HG03039 (cell line): ENCODE measurements around the gene MC2R.
"Not testable (repeated sequence)": the region's sequence is repeated elsewhere in the genome, so short reads cannot be mapped to it uniquely, and the experiment has no call there.

Source experiments
- ATAC-seq: cut with Tn5 transposase; IDR thresholded peaks from one replicate; pipeline ENCODE4 v1.9.1; 2021; ENCODE audit warnings: mild to moderate bottlenecking, moderate library complexity; ENCODE audit not compliant: unreplicated experiment

Gene MC2R

DNA sequence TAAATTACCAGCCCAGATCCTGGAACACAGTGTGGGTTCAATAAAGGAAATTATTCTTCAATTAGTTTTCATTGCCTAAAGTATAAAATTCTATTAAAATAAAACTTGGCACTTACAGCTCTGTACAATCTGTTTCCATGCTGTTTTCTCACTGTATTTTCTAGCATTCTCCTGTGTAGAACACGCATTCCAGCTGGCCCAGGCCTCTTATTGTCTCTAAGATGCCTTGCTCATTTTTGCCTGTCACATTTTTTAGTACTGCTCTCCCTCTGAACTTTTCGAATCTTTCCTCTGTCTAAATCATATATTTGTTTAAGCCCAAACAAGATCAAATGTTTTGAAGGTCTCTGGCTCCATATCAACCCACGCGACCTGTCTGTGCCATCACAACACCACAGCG, 20.8 kb downstream of the MC2R start:
- ATAC-seq = no peak

DNA sequence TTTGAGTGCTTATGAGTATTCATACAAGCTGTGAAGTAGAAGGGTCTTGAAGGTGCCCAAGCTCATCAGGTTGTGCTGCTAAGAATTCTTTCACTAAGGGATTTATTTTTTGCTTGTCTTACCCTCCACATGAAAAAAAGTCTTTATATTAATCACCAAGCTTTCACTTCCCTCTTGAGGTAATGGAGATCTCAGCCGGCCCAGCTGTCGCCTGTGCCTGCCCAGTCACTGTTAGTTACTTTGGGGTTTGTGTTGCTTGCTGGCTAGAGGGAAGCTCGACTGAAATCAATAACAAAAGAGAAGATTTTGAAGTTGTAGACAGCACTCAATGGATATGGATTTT, 21.9 kb downstream of the MC2R start:
- peak; percentile 97 for ATAC-seq

DNA sequence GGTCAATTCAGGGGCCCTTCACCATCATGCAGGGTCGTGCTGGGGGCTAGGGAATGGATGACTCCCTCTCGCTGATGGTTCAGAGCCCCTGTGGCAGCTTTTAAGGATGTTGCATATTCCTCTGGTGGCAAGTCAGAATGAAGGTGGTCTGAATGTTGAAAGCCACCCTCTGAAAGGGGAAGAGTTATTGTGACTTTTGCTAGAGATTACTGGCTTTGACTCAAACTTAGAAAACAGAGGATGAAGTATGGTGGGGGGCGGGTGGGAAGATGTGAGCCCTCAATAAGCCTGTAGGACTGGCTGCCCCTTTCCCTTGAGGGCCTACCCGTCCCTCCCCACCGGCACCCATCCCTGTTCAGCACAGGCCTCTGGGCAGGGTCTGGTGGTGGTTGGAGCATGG, 23.2 kb downstream of the MC2R start:
- ATAC-seq = no peak

DNA sequence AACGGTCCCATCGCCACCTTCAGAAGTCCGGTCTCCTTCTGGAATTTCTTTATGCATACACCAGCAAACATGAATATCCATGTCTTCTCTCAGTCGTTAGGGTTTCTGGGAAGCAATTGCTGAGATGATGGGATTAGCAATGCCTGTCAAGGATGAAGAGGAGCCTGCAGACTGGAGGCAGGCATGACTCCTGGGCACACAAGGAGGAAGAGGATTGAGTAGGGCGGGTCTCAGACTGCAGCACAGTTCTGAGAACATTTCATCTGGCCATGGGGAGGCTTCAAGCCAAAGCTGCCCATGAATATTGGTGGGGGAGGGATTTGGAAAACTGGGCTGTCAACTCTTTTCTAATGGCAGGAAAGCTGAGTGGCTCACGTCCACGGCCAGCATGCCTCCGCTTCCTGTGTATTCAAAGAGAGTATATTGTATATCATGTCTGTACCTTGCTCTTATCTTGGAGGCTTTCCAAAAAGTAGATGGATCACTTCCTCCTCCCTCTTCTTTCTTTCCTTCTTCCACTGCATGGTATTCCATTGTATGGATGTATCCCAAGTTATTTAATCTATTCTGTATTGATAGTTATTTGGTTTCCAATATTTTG, 24.5 kb downstream of the MC2R start:
- no peak for ATAC-seq

DNA sequence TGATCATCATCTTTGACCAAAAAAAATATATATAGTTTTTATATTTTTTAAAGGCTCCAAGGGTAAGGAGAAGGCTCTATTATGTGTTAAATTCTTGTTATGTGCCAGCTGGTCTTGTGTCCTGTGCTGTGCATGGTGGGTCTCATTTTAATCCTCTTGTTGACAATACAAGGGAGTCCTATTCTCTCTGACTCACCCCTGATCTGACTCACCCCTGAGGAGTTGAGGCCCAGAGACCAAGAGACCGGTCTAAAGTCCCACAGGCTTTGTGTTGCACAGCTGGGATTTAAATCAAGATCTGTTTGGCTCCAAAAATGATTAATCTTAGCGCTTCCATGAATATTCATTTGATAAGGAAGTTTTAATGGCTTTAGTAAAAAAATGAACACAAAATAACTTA, 25.7 kb downstream of the MC2R start:
- no peak for ATAC-seq

DNA sequence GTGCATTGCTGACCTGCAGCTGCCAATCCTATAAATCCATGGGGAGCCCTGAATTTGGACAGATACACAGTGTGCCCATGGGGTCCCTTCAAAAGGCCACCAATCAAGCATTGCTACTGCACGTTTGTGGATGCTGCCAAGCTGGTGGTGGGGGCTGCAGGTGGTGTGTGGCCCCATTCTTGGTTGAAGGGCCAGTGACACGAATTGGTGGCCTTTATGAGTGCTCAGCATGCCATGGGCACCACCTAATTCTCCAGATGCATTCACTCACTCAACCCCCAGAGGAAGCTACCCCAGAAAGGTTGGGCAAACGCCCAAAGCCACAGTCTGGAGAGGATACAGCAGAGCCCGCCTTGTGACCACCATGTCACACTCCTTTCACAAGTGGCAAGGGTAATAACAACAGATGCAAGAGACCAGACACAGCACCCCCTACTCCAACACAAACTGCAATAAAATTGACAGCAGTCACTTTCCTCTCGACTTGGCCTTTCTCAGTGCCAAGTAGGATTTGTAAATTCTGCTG, 27.1 kb downstream of the MC2R start:
- no peak for ATAC-seq

DNA sequence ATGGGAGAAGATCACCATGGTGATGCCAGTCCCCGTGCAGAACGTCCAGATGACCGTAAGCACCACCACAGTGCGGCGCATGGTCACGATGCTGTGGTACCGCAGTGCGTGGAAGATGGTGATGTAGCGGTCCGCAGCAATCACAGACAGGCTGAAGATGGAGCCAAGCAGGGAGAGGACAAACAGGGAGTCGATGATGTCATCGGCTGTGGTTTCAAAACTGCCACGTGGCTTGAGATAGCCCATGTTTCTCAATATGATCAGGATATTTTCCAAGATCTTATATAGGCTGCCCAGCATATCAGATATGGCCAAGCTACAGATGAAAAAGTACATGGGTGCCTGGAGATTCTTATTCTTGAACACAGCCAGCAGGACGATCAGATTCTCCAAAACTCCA, 30.3 kb downstream of the MC2R start:
- no peak for ATAC-seq

DNA sequence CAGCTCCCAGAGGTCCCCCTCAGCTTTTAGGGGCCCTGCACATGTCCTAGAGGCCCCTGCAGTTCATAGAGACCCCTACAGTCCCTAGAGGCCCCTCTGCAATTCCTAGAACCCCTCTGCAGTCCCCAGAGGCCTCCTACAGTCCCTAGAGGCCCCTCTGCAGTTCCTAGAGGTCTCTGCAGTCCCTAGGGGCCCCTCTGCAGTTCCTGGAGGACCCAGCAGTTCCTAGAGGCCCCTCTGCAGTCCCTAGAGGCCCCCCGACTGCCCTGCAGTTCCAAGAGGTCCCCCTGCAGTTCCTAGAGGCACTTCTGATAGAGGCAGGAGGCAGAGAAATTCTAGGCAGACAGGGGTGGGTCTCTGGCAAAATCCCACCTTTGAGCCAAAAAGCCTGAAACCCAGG, 35.4 kb downstream of the MC2R start:
- ATAC-seq = no peak

DNA sequence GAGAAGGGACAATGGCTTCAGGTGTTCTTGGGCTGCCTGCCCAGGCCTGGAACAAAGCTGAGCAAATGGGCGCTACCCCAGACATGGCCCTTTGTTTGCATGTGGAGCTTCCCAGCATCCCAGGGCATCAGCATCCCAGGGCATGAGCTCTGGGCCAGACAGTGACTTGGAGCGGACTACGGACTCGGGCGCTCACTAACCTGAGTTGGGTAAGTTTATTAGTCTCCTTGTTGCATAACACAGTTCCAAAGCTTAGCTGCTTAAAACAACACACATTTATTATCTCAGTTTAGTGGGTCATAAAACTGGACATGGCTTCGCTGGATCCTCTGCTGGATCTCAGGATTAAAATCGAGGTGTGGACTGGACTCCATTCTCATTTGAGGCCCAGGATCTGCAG, 35.8 kb downstream of the MC2R start:
- ATAC-seq = no peak

DNA sequence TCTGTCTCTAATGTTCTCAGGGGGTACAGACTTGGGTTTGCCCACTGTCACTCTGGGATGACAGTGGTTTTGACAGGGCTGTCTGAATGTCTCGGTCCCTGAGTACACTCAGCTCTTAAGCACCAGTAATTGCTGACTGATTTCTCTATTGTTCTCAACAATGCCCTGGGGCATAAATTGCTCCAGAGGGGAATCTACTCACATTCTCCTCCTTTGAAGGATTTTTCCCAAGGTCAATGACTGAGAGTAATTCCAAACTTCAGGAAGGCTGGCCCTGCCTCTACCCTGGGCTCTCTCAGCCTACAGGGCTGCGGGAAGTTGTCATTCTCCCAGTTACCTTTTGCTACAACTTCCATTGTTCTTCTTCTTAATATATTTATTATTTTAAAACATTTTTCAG, 36.5 kb downstream of the MC2R start:
- ATAC-seq = no peak

DNA sequence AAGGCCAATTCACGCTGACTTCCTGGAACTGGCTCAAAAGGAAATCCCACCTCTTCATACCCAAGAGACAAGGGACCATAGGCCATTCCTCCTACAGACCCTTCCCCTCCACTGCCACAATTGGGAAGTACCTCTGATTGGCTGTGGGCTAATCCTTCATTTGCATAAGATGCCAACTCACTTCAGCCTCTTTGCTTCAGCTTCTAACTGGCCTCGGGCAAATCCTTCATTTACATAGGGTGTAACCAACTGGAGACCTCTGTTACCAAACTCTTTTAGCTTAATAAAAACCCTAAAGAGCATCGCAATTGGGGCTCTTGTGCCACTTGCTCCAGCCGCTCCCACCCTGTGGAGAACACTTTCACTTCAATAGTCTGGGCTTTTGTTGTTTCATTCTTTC, 38.2 kb downstream of the MC2R start:
- ATAC-seq = no peak

DNA sequence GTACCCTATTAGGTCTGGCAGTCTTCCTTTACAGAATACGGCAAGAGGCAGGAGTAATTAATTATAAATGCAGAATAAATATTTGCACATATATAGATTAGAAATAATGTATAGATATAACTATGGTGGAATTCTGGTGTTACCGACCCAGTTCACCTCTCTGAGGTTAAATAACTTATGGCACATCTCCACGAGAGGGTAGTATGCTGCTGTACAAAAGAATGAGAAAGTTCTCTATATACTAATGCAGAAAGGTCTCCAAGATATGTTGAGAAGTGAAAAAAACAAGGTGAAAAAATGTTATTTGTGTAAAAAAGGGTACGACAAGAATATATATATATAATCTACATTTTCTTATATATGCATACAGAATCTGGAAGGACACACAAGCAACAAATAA, 40.8 kb downstream of the MC2R start:
- ATAC-seq = no peak

DNA sequence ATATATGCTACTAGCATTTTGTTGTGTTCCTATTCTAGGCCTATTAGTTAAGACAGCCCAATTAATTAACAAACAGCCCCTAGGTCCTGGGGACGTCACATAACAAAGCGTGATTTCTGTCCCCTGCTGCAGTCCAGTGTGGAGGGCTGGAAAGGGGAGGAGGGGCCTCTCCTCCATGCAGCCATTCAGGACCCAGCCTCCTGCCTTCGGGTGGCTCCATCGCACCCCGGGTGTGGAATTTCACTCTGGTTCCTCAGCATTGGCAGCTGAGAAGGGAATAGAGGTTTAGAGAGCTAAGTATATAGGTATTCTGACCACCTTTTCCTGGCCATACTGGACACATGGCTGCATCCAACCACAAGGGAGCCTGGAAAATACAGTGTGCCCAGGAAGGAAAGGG, 42.4 kb downstream of the MC2R start:
- ATAC-seq = no peak

DNA sequence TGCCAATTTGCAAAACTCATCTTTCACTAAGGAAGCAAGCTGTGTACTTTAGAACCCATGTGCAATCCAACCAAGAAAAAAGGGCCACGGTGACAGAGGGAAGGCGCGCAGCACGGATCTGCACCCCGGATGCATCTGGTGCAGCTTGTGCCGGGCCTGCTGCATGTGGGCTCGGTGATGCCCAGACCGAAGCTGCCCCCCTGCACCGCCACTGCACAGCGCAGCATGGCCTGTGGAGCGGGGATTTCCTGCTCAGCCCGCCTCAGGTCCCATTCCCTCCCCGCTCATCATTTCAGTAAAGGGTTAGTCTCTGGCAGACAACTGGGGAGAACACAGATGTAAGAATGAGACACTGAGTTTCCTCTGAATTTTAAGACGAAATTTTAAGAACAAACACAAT, 43.0 kb downstream of the MC2R start:
- no peak for ATAC-seq

DNA sequence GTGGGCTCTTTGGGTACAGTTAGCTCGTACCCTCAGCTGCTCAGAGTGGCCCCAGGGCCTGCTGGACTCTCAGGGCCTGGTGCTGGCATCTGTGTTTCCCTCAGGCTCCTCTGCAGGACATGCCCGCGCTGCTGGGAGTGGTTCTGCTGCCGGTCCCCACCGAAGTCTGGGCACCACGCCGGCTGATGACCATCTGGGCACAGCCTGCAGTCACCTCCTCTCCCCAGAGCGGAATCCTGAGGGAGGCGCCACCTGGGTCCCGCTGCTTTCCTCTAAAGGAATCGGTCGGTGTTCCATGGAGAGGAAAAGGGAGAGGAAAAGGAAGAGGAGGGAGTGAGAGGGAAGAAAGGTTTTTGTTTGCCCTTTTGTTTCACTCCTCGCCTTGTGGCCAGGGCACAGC, 43.6 kb downstream of the MC2R start:
- ATAC-seq = no peak

DNA sequence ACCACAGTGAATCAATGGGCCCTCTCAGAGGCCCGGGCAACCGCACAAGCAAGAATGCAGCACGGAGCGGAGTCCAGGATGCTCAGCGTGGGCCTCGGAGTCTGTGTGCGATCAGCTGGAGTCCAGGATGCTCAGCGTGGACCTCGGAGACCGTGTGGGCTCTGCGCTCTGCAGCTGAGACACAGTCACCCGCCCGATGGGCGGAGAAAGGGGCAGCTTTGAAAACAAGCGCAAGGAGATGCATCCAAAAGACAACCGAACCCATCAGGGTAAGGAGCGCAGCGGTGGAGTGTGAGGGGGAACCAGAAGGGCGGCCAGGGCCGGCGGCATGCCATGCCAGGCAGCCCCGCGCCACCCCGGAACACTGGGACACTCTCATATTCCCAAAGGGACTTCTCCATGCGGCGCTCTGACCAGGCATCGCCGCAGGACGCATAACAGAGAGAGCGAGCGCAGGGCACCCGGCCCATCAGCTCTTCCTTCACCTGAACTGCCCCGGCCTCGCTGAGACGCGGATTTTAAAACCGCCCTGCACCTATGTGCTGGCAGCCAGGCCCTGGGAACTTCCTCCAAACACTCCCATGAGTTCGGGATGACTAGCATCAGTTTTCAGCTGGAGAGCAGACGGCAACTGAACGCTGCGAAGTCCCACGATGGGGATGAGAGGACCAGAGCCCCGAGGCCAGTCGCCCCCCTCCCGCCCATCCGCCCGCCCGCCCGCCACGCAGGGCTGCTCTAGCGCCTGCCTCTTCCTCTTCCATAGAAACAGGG, 46.6 kb downstream of the MC2R start:
- ATAC-seq = no peak

DNA sequence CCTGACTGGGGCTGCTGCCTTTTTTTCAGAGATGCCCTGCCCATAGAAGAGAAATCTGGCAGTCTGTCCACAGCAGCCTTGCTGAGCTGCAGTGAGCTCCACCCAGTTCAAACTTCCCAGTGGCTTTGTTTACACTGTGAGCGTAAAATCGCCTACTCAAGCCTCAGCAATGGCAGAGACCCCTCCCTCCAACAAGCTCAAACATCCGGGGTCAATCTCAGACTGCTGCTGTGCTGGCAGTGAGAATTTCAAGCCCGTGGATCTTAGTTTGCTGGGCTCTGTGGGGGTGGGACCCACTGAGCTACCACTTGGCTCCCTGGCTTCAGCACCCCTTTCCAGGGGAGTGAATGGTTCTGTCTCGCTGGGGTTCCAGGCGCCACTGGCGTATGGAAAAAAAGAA, 52.4 kb downstream of the MC2R start:
- ATAC-seq = not testable (repeated sequence)

DNA sequence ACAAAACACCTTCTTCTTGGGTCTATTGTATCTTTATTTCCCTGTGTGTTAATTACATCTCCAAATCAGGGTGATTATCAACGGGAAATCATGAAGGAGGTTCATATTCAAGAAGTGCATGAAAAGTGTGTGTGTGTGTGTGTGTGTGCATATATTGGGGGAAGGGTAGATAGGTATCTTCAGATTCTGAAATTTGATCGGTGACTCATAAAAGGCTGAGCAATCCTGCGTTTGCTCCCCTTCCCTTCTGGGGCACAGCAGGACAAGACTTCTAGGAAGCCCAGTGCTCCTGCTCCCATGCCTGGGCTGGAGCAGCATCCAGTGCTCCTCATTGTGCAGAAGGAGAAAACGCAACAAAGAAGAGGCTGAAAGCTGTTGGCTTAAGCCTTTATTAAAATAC, 65.5 kb downstream of the MC2R start:
- ATAC-seq = no peak

DNA sequence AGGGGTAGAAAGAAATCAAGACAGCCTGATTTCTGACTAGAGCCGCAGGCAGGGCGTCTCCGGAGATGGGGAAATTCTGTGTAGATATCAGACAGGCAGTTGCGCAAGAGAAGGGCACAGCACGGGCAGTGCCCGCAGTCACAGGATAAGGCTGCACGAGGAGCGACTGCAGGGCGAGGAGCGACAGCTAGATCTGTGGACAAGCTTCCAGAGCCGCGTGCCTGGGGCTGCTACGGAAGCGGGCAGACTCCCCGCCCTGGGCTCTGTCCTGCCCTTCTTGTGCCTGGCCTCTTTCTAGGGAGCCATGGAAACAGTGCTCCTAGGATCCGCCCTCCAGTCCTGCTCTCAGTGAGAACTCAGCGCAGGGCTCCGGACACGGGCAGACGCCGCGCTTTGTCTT, 78.8 kb downstream of the MC2R start:
- ATAC-seq = no peak

DNA sequence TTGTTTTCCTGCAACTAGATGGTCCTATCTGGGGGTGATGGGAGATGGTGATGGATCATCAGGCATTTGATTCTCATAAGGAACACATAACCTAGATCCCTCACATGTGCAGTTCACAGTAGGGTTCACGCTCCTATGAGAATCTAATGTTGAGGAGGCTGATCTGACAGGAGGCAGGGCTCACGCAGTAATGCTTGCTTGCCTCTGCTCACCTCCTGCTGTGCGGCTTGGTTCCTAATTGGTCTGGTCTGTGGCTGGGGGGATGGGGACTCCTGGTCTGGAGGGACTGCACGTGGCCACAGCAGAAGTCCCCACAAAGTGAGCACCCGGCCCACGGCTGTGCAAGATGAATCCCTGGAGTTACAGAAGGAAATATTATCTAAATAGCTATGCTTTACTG, 80.1 kb downstream of the MC2R start:
- ATAC-seq = no peak

DNA sequence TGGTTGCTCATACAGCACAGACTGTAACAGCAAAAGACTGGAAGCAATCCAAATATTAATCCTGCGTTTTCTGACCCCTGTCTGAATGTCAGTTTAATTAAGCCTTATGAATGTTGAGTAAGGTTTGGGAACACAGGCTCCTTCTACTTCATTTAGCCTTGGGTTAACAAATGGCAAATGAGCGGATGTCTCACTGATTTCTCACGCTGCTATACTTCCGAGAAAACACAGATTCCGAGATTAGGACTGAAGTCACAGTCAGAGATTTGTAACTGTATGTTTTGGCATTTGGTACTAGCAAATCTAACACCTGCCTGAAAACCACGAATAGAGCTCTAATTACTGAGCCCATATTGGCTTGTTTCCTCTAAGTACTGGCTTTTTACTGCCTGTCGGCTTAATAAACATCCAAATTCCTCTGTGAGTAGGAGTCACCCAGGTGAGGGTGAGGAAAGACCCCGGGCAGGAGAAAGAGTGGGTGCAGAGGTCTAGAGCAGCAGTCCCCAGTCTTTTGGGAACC, 80.8 kb downstream of the MC2R start:
- no peak for ATAC-seq
